Tibial nerve (tissue), 4 donors: ENCODE results near the gene ABR. TPM values are rescaled to one million over a fixed set of nuclear protein-coding genes. Genes with fewer than 3 reads are reported as not detected.

Experiments used
- DNase-seq, 2 donors: peaks; one replicate each; pipeline ENCODE4 v3.0.0-alpha.2; 2019; ENCODE audit warnings: low spot score in 2 of 2
- H3K27ac ChIP-seq, 4 donors: fragments of 200-600 bp; sonication (generic) in 3 of 4; one replicate each; pipeline ENCODE4 v1.5.1; 2017 to 2019; ENCODE audit warnings: mild to moderate bottlenecking in 1 of 4
- H3K27me3 ChIP-seq, 2 donors: fragments of 200-600 bp; sonication (generic) in 1 of 2; one replicate each; pipeline versions ENCODE4 v1.5.1 to v1.6.0; 2017 to 2019
- H3K36me3 ChIP-seq, 3 donors: fragments of 200-600 bp; sonication (generic); one replicate each; pipeline ENCODE4 v1.5.1; 2018 to 2019
- H3K4me1 ChIP-seq, 4 donors: fragments of 200-600 bp; sonication (generic) in 3 of 4; one replicate each; pipeline ENCODE4 v1.5.1; 2017 to 2019
- H3K4me3 ChIP-seq, 4 donors: fragments of 200-600 bp; sonication (generic) in 3 of 4; one replicate each; pipeline ENCODE4 v1.5.1; 2017 to 2019; ENCODE audit warnings: mild to moderate bottlenecking in 1 of 4, moderate library complexity in 1 of 4
- H3K9me3 ChIP-seq, 4 donors: fragments of 200-600 bp; sonication (generic) in 3 of 4; one replicate each; pipeline ENCODE4 v1.5.1; 2017 to 2019
- CTCF ChIP-seq, 5 experiments: fragments of 200-600 bp in 3 of 5; fragments of 450-650 bp in 2 of 5; sonication (generic) in 3 of 5; IDR thresholded peaks; one replicate each; pipeline ENCODE4 v1.5.1; 2016 to 2019; ENCODE audit warnings: antibody characterized with exemption in 5 of 5, mild to moderate bottlenecking in 3 of 5, moderate library complexity in 2 of 5
- EP300 ChIP-seq, 2 donors: sonication (generic); formaldehyde crosslinking; IDR thresholded peaks; one replicate each; pipeline ENCODE4 v1.6.1; 2017; ENCODE audit warnings: antibody characterized with exemption in 2 of 2, mild to moderate bottlenecking in 1 of 2
- POLR2A ChIP-seq, 2 donors: fragments of 450-650 bp; IDR thresholded peaks; one replicate each; pipeline ENCODE4 v1.6.1; 2017; ENCODE audit warnings: antibody characterized with exemption in 2 of 2, mild to moderate bottlenecking in 2 of 2, moderate library complexity in 2 of 2
- WGBS, 2 donors: methylation state at CpG; one replicate each; pipeline ENCODE4 v1.1.5; 2018; 5-methylcytosine and 5-hydroxymethylcytosine counted together
- total RNA-seq, 4 donors: library from RNA; depleted of rRNA; stranded (reverse); fragments of >200 nt; gene quantifications; one replicate each; pipeline ENCODE4 v1.1.0, GENCODE V29; 2016

ABR gene
- total RNA-seq, 4 donors from 2014 or later: 88.8 to 193 (median 133) TPM

DNA sequence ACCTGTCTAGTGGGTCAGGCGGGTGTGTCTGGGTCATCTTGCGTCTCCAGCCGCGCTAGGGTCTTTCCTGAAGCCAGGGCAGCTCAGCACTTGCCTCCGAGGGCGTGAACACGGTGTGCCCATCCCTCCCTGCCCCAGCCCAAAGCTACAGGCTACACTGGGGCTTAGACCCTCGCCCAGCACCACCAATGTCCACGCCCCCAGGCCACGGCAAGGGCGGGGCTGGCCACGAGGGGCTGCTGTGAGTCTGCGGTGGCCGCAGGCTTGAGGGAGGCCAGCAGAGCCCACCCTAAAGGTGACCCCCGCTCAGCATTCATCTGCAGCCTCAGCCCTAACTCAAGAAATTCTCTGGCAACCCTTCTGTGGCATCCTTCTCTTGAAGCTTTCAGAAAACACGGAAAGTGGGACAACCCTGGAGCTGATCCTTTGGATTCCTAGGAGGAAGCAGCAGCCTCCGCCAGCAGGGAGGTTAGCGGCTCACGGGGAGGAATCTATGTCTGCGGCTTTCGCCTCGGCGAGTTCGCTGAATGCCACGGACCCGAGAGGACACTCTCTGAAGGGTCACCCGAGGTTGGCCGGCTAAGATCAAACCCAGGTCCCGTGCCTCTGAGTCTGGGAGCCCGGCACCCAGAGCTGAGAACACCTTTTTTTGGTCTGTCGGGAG, 141.2 kb downstream of the ABR start:
- TF ChIP-seq EP300 (IDR thresholded peaks at IDR 0.05): no peak
- no peak for TF ChIP-seq CTCF (IDR thresholded peaks at IDR 0.05)
- TF ChIP-seq POLR2A (IDR thresholded peaks at IDR 0.05): no peak
- DNase-seq: no peak
- no peak overlapping the region for H3K4me3 ChIP-seq
- no peaks in the 10 kb centered on the region for H3K27me3 ChIP-seq
- H3K4me1 ChIP-seq: peaks cover 0 to 66% (median 18%) of the 10 kb centered on the region in 4 donors
- no peaks in the 10 kb centered on the region for H3K9me3 ChIP-seq
- peaks cover 0 to 7% (median 0%) of the 10 kb centered on the region in 3 donors for H3K36me3 ChIP-seq
- 83% methylated on average over 27 to 28 of the region's 31 CpGs for WGBS, 2 donors
- peak overlapping the region; percentile 78 to 88 (median 86) for H3K27ac ChIP-seq

DNA sequence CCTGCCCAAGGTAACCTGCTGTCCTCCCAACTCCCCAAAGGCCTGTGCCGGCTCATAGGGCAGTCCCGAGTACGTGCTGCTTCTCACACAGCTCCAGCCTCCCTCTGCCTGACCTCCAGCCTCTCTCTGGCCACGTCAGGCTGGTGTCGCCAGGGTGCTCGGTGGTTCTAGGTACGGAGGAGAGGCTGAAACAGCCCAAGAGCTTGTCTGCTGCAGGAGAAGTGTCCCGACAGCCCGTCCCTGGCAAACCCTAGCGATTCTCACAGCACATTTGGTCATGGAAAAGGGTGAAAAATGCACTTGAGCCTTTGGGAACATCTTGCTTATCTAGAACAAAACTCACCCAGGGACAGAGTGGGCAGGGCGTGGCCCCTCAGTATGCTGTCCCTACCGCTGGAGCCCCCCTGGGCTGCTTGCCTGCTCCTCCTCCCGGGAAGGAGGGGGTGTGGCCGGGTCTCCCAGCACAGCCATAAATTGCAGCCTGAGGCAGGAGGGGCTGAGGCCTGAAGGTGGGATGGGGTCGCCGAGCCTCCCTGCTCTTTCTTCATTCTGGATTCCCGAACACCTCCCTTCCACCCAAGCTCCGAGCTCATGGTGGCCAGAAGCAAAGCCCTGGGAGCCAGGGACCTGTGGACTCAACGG, 142.4 kb downstream of the ABR start:
- WGBS, 2 donors: 81 to 83% methylated on average over 18 to 19 of the region's 19 CpGs
- TF ChIP-seq EP300 (IDR thresholded peaks at IDR 0.05) (no peak), CTCF (IDR thresholded peaks at IDR 0.05) (no peak), POLR2A (IDR thresholded peaks at IDR 0.05) (no peak)
- H3K4me3 ChIP-seq: no peak overlapping the region
- peak overlapping the region in 1 of 4 donors; percentile 88 for H3K27ac ChIP-seq
- H3K4me1 ChIP-seq: peaks cover 0 to 64% (median 18%) of the 10 kb centered on the region in 4 donors
- H3K9me3 ChIP-seq: no peaks in the 10 kb centered on the region
- H3K36me3 ChIP-seq: peaks cover 0 to 2% (median 0%) of the 10 kb centered on the region in 3 donors
- no peaks in the 10 kb centered on the region for H3K27me3 ChIP-seq
- no peak for DNase-seq

DNA sequence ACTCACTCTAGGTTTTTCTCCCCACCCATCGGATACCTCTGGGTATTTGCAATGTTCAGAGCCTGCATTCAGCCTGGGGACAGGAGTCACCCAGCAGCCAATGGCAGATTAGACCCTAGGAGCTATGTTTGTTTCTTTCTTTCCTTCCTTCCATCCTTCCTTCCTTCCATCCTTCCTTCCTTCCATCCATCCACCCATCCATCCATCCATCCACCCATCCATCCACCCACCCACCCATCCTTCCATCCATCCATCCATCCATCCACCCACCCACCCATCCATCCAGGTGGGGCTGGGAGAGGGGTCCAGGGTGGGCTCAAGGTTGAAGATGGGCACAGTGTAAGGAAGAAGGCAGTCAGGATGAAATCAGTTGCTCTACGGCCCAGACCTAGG, 142.9 kb downstream of the ABR start:
- H3K9me3 ChIP-seq: no peaks in the 10 kb centered on the region
- H3K36me3 ChIP-seq: no peaks in the 10 kb centered on the region
- peaks cover 0 to 69% (median 18%) of the 10 kb centered on the region in 4 donors for H3K4me1 ChIP-seq
- H3K4me3 ChIP-seq: no peak overlapping the region
- TF ChIP-seq CTCF (IDR thresholded peaks at IDR 0.05): no peak
- no peak for TF ChIP-seq POLR2A (IDR thresholded peaks at IDR 0.05)
- no peak for TF ChIP-seq EP300 (IDR thresholded peaks at IDR 0.05)
- H3K27me3 ChIP-seq: no peaks in the 10 kb centered on the region
- DNase-seq: no peak
- 86 to 97% methylated on average over 2 of the region's 2 CpGs for WGBS, 2 donors
- H3K27ac ChIP-seq: peak overlapping the region in 1 of 4 donors; percentile 88

DNA sequence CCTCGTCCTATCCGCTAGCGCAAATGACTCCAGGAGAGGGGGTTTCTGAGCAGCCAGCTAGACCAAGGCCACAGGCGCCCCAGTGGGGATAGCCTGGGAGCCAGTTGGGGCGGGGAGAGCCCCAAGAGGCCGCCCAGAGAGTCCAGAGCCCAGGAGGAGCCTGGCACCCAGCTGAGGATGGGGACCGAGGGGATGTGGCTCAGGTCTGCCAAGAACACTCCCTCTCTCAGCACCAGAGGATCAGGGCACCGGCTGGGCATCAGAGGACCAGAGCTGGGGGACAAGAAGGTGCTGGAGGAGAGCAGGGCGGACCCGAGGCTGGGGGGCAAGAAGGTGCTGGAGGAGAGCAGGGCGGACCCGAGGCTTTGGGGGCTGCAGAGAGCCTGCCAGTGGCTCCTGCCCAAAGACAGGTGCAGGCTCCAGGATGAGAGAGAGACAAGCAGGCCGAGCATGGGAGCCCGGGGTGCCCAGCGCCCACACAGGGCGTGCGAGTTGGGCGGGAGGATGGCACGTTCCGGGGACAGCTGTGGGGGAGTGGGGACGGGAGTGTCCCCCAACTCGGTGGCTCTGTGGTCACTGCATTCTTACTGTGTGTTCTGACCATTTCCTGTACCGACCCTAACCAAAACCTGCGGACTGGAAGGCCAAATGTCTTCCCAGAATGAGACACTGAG, 143.5 kb downstream of the ABR start:
- H3K4me3 ChIP-seq: no peak overlapping the region
- TF ChIP-seq CTCF (IDR thresholded peaks at IDR 0.05) (no peak), POLR2A (IDR thresholded peaks at IDR 0.05) (no peak), EP300 (IDR thresholded peaks at IDR 0.05) (no peak)
- DNase-seq: no peak
- no peaks in the 10 kb centered on the region for H3K27me3 ChIP-seq
- peaks cover 0 to 74% (median 20%) of the 10 kb centered on the region in 4 donors for H3K4me1 ChIP-seq
- 84 to 86% methylated on average over 20 to 24 of the region's 24 CpGs for WGBS, 2 donors
- H3K9me3 ChIP-seq: no peaks in the 10 kb centered on the region
- H3K36me3 ChIP-seq: no peaks in the 10 kb centered on the region
- H3K27ac ChIP-seq: peak overlapping the region in 1 of 4 donors; percentile 88
